Gastroesophageal sphincter (tissue), 4 donors: Measurements from ENCODE around the gene JAGN1. TPM values are rescaled to one million over a fixed set of nuclear protein-coding genes. Genes with fewer than 3 reads are reported as not detected.

Experiments used
- ATAC-seq: fragments of 150-250 bp; one replicate; pipeline ENCODE4 v1.9.1; 2016; ENCODE audit warnings: mild to moderate bottlenecking, moderate library complexity
- H3K27ac ChIP-seq, 4 donors: fragments of 200-600 bp; sonication (generic) in 3 of 4; 1 replicate in 3 of 4; 2 replicates in 1 of 4; pipeline ENCODE4 v1.5.1; 2016 to 2019
- H3K27me3 ChIP-seq: fragments of 200-600 bp; sonication (generic); one replicate; pipeline ENCODE4 v1.5.1; 2019
- H3K36me3 ChIP-seq, 2 donors: fragments of 200-600 bp; sonication (generic); one replicate each; pipeline ENCODE4 v1.5.1; 2019; ENCODE audit warnings: control low read depth in 1 of 2
- H3K4me1 ChIP-seq, 3 donors: fragments of 200-600 bp; sonication (generic); 1 replicate in 2 of 3; 2 replicates in 1 of 3; pipeline ENCODE4 v1.5.1; 2016 to 2019; ENCODE audit warnings: control low read depth in 2 of 3
- H3K4me3 ChIP-seq, 2 donors: fragments of 200-600 bp; sonication (generic); one replicate each; pipeline ENCODE4 v1.5.1; 2019; ENCODE audit warnings: mild to moderate bottlenecking in 1 of 2, moderate library complexity in 1 of 2
- H3K9me3 ChIP-seq, 3 donors: fragments of 200-600 bp; sonication (generic); one replicate each; pipeline ENCODE4 v1.5.1; 2017 to 2019; ENCODE audit warnings: control low read depth in 2 of 3
- CTCF ChIP-seq, 4 experiments: fragments of 200-600 bp in 2 of 4; fragments of 450-650 bp in 2 of 4; sonication (generic) in 1 of 4; IDR thresholded peaks; one replicate each; pipeline ENCODE4 v1.5.1; 2017 to 2019; ENCODE audit warnings: antibody characterized with exemption in 4 of 4, mild to moderate bottlenecking in 2 of 4, moderate library complexity in 2 of 4
- EP300 ChIP-seq: sonication (generic); formaldehyde crosslinking; IDR thresholded peaks from one replicate; pipeline ENCODE4 v1.6.1; 2017; ENCODE audit warnings: antibody characterized with exemption, mild to moderate bottlenecking
- POLR2A ChIP-seq, 2 donors: fragments of 450-650 bp; IDR thresholded peaks; one replicate each; pipeline ENCODE4 v1.6.1; 2017; ENCODE audit warnings: antibody characterized with exemption in 2 of 2, mild to moderate bottlenecking in 2 of 2, moderate library complexity in 1 of 2
- POLR2AphosphoS5 ChIP-seq: sonication (generic); formaldehyde crosslinking; IDR thresholded peaks from one replicate; pipeline ENCODE4 v1.6.1; 2017; ENCODE audit warnings: antibody characterized with exemption
- WGBS, 2 donors: methylation state at CpG; one replicate each; pipeline ENCODE4 v1.1.5; 2018; ENCODE audit warnings: low coverage in 1 of 2; 5-methylcytosine and 5-hydroxymethylcytosine counted together
- total RNA-seq, 4 donors: library from RNA; depleted of rRNA; stranded (reverse); fragments of >200 nt; gene quantifications; one replicate each; pipeline ENCODE4 v1.1.0, GENCODE V29; 2016

Gene JAGN1
- total RNA-seq, result 10 to 100 TPM; 23.4 to 39.3 (median 31.7) TPM

- 0 to 11% methylated on average over 3 to 6 of the region's 62 CpGs for WGBS, 2 donors
- TF ChIP-seq POLR2AphosphoS5, result peak; percentile 96
- TF ChIP-seq CTCF (IDR thresholded peaks at IDR 0.05), result no peak
- peak; percentile 88 to 92 for TF ChIP-seq POLR2A (IDR thresholded peaks at IDR 0.05)
- no peak for TF ChIP-seq EP300
- Histone ChIP-seq H3K27me3 (no peaks in the 10 kb centered on the region), H3K4me3 (peak within 1 kb of the TSS; percentile 91), H3K36me3 (peaks cover 0 to 16% of the 10 kb centered on the region in 2 donors), H3K27ac (peak within 1 kb of the TSS; percentile 95 to 99 (median 98)), H3K9me3 (no peaks in the 10 kb centered on the region), H3K4me1 (peaks cover 0 to 39% (median 0%) of the 10 kb centered on the region in 3 donors)
- ATAC-seq, result peak; percentile 96
Observed at GRCh38 chr3:9890249-9891071, at the start of gene JAGN1. Gene JAGN1, plus strand, starts transcription at chr3:9890610. Its CDS starts 113 bp downstream, at chr3:9890723.

- peaks cover 0 to 25% (median 0%) of the 10 kb centered on the region in 3 donors for H3K4me1 ChIP-seq
- no peak overlapping the region for H3K27ac ChIP-seq
- H3K9me3 ChIP-seq, result no peaks in the 10 kb centered on the region
- H3K4me3 ChIP-seq, result no peak overlapping the region
- H3K36me3 ChIP-seq, result peaks cover 0 to 56% of the 10 kb centered on the region in 2 donors
- WGBS, 2 donors, result 76 to 77% methylated on average over 6 to 8 of the region's 8 CpGs
- TF ChIP-seq CTCF (IDR thresholded peaks at IDR 0.05) (no peak), POLR2AphosphoS5 (no peak)
- H3K27me3 ChIP-seq, result no peaks in the 10 kb centered on the region
- no peak for ATAC-seq
Observed at GRCh38 chr3:9841015-9841414, 49.4 kb upstream of the JAGN1 start.

GRCh38 chr3:9843715-9844438, 46.5 kb upstream of the JAGN1 start, which contains the start of gene RPUSD3:
Gene RPUSD3, minus strand, starts transcription at chr3:9844008. Its CDS starts 18 bp downstream, at chr3:9843990.
- H3K9me3 ChIP-seq, result no peaks in the 10 kb centered on the region
- H3K27ac ChIP-seq, result peak within 1 kb of the TSS; percentile 77 to 93 (median 88)
- peak; percentile 100 for ATAC-seq
- no peak for TF ChIP-seq EP300
- TF ChIP-seq POLR2A (IDR thresholded peaks at IDR 0.05), result peak in 1 of 2 donors; percentile 62
- TF ChIP-seq POLR2AphosphoS5, result peak; percentile 66
- no peak for TF ChIP-seq CTCF (IDR thresholded peaks at IDR 0.05)
- peak within 1 kb of the TSS; percentile 58 to 79 for H3K4me3 ChIP-seq
- peaks cover 0 to 25% (median 0%) of the 10 kb centered on the region in 3 donors for H3K4me1 ChIP-seq
- 0% methylated on average over 4 to 16 of the region's 42 CpGs for WGBS, 2 donors
- no peaks in the 10 kb centered on the region for H3K27me3 ChIP-seq
- H3K36me3 ChIP-seq, result peaks cover 0 to 32% of the 10 kb centered on the region in 2 donors

GRCh38 chr3:9846231-9846630, 44.2 kb upstream of the JAGN1 start:
- no peak for ATAC-seq
- TF ChIP-seq CTCF (IDR thresholded peaks at IDR 0.05), result no peak
- no peak for TF ChIP-seq POLR2AphosphoS5

More at GRCh38 chr3:9846231-9846630, 44.2 kb upstream of the JAGN1 start:
- no peaks in the 10 kb centered on the region for H3K27me3 ChIP-seq
- H3K4me3 ChIP-seq, result no peak overlapping the region
- H3K4me1 ChIP-seq, result peaks cover 0 to 25% (median 0%) of the 10 kb centered on the region in 3 donors
- WGBS, 2 donors, result 67 to 78% methylated on average over 1 to 5 of the region's 6 CpGs
- no peaks in the 10 kb centered on the region for H3K9me3 ChIP-seq
- no peak overlapping the region for H3K27ac ChIP-seq
- peaks cover 0 to 8% of the 10 kb centered on the region in 2 donors for H3K36me3 ChIP-seq
